ENCODE results near the gene C6orf47. TPM values are rescaled to one million over a fixed set of nuclear protein-coding genes. Genes with fewer than 3 reads are reported as not detected.

The C6orf47 gene
- total and polyA plus RNA-seq, 2 of the 13 experiments (the other 11 are each of a cell fraction or from before 2014, with no cell fraction given), result 1.7 to 18.1 TPM

DNA sequence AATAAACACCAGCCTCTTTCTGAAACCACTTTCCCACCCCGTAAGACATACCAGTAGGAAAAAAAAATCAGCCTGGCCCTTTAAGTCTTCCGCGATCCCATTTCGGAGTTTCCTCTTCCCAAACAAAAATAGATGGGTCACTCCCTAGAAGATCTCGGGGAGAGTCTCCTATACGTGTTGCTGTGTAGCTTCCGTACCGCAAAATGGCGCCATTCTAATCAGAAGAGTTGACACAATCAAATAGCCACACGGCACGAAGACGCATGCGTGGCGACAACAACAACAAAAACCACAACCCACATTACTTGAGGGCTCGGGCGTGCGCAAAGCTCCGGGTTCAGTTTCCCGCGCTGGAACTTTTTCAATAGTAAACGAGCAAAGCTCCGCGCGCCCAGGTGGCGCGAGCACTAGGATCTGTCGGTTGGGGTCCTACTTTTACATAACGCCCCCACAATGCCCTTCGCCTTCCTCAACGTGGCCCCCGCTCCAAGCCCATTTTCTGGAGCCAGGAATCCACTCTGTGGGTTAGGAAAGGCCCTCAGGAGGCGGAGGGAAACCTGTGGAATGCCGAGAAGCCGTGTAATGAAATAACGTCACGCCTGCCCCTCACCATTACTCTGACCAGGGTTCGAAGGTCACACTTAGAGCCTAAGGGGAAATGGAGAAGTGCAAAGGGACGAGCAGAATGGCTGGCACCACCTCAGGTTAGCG lies 4.4 kb upstream of the C6orf47 start, which contains the start of gene GPANK1 (continued):
- TF ChIP-seq NFRKB (IDR thresholded peaks at IDR 0.05) (no peak), ATF1 (CRISPR knock-in tag; IDR thresholded peaks at IDR 0.05) (peak; percentile 73; the same call in 1 of the 2 replicates), ZNF383 (CRISPR knock-in tag; IDR thresholded peaks at IDR 0.05; ENCODE audit: borderline replicate concordance) (no peak), GTF3A (CRISPR knock-in tag; conservative IDR thresholded peaks at IDR 0.05) (no peak)
- TF ChIP-seq, protein P1, sequence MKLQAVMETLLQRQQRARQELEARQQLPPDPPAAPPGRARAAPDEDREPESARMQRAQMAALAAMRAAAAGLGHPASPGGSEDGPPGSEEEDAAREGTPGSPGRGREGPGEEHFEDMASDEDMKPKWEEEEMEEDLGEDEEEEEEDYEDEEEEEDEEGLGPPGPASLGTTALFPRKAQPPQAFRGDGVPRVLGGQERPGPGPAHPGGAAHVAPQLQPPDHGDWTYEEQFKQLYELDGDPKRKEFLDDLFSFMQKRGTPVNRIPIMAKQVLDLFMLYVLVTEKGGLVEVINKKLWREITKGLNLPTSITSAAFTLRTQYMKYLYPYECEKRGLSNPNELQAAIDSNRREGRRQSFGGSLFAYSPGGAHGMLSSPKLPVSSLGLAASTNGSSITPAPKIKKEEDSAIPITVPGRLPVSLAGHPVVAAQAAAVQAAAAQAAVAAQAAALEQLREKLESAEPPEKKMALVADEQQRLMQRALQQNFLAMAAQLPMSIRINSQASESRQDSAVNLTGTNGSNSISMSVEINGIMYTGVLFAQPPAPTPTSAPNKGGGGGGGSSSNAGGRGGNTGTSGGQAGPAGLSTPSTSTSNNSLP (IDR thresholded peaks at IDR 0.05; ENCODE audit: low read depth, low read length), result peak; percentile 75
- TF ChIP-seq, protein P2, sequence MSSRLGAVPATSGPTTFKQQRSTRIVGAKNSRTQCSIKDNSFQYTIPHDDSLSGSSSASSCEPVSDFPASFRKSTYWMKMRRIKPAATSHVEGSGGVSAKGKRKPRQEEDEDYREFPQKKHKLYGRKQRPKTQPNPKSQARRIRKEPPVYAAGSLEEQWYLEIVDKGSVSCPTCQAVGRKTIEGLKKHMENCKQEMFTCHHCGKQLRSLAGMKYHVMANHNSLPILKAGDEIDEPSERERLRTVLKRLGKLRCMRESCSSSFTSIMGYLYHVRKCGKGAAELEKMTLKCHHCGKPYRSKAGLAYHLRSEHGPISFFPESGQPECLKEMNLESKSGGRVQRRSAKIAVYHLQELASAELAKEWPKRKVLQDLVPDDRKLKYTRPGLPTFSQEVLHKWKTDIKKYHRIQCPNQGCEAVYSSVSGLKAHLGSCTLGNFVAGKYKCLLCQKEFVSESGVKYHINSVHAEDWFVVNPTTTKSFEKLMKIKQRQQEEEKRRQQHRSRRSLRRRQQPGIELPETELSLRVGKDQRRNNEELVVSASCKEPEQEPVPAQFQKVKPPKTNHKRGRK (CRISPR knock-in tag; IDR thresholded peaks at IDR 0.05), result no peak
- TF ChIP-seq, protein P3, sequence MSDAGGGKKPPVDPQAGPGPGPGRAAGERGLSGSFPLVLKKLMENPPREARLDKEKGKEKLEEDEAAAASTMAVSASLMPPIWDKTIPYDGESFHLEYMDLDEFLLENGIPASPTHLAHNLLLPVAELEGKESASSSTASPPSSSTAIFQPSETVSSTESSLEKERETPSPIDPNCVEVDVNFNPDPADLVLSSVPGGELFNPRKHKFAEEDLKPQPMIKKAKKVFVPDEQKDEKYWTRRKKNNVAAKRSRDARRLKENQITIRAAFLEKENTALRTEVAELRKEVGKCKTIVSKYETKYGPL (CRISPR knock-in tag; IDR thresholded peaks at IDR 0.05), result peak; percentile 24; the same call in 1 of the 2 replicates
- TF ChIP-seq, protein P4, sequence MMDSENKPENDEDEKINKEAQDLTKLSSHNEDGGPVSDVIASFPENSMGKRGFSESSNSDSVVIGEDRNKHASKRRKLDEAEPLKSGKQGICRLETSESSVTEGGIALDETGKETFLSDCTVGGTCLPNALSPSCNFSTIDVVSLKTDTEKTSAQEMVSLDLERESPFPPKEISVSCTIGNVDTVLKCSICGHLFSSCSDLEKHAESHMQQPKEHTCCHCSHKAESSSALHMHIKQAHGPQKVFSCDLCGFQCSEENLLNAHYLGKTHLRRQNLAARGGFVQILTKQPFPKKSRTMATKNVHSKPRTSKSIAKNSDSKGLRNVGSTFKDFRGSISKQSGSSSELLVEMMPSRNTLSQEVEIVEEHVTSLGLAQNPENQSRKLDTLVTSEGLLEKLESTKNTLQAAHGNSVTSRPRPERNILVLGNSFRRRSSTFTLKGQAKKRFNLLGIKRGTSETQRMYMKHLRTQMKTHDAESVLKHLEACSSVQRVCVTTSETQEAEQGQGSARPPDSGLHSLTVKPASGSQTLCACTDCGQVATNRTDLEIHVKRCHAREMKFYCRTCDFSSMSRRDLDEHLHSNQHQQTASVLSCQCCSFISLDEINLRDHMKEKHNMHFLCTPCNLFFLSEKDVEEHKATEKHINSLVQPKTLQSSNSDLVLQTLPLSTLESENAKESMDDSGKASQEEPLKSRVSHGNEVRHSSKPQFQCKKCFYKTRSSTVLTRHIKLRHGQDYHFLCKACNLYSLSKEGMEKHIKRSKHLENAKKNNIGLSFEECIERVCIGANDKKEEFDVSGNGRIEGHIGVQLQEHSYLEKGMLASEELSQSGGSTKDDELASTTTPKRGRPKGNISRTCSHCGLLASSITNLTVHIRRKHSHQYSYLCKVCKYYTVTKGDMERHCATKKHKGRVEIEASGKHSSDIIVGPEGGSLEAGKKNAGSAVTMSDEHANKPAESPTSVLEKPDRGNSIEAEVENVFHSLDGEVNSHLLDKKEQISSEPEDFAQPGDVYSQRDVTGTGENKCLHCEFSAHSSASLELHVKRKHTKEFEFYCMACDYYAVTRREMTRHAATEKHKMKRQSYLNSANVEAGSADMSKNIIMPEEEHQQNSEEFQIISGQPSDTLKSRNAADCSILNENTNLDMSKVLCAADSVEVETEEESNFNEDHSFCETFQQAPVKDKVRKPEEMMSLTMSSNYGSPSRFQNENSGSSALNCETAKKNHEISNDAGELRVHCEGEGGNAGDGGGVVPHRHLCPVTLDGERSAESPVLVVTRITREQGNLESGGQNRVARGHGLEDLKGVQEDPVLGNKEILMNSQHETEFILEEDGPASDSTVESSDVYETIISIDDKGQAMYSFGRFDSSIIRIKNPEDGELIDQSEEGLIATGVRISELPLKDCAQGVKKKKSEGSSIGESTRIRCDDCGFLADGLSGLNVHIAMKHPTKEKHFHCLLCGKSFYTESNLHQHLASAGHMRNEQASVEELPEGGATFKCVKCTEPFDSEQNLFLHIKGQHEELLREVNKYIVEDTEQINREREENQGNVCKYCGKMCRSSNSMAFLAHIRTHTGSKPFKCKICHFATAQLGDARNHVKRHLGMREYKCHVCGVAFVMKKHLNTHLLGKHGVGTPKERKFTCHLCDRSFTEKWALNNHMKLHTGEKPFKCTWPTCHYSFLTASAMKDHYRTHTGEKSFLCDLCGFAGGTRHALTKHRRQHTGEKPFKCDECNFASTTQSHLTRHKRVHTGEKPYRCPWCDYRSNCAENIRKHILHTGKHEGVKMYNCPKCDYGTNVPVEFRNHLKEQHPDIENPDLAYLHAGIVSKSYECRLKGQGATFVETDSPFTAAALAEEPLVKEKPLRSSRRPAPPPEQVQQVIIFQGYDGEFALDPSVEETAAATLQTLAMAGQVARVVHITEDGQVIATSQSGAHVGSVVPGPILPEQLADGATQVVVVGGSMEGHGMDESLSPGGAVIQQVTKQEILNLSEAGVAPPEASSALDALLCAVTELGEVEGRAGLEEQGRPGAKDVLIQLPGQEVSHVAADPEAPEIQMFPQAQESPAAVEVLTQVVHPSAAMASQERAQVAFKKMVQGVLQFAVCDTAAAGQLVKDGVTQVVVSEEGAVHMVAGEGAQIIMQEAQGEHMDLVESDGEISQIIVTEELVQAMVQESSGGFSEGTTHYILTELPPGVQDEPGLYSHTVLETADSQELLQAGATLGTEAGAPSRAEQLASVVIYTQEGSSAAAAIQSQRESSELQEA (CRISPR knock-in tag; IDR thresholded peaks at IDR 0.05; ENCODE audit: not compliant biosample characterization), result no peak

All from HepG2 (cell line).